Endothelial cell (in vitro differentiated cells): ENCODE measurements around the gene PPP1R3E. TPM values are rescaled to one million over a fixed set of nuclear protein-coding genes. Genes with fewer than 3 reads are reported as not detected.
"Not testable (repeated sequence)": the region's sequence is repeated elsewhere in the genome, so short reads cannot be mapped to it uniquely, and the experiment has no call there.

Source experiments
- DNase-seq: peaks from one replicate; pipeline ENCODE4 v3.0.0; 2021; ENCODE audit warnings: low spot score
- H3K27ac Mint-ChIP-seq: one replicate; pipeline ENCODE4 v1.8.0; 2021; ENCODE audit warnings: mixed read lengths, inconsistent platforms; ENCODE audit not compliant: unreplicated experiment
- H3K27me3 Mint-ChIP-seq: one replicate; pipeline ENCODE4 v1.8.0; 2021; ENCODE audit warnings: mild to moderate bottlenecking, moderate library complexity, mixed read lengths, inconsistent platforms; ENCODE audit not compliant: unreplicated experiment
- H3K36me3 Mint-ChIP-seq: one replicate; pipeline ENCODE4 v1.8.0; 2021; ENCODE audit warnings: mild to moderate bottlenecking, low read depth, mixed read lengths, inconsistent platforms; ENCODE audit not compliant: unreplicated experiment
- H3K4me1 Mint-ChIP-seq: one replicate; pipeline ENCODE4 v1.8.0; 2021; ENCODE audit warnings: mild to moderate bottlenecking, mixed read lengths, inconsistent platforms; ENCODE audit not compliant: unreplicated experiment
- H3K4me3 Mint-ChIP-seq: one replicate; pipeline ENCODE4 v1.8.0; 2021; ENCODE audit warnings: mild to moderate bottlenecking, mixed read lengths, inconsistent platforms; ENCODE audit not compliant: unreplicated experiment
- H3K9me3 Mint-ChIP-seq: one replicate; pipeline ENCODE4 v1.8.0; 2021; ENCODE audit warnings: mixed read lengths, inconsistent platforms; ENCODE audit not compliant: unreplicated experiment
- total RNA-seq: library from RNA; stranded (reverse); fragmentation: NEBNext Ultra II Directional; extraction: Animal tissue kit (Norgen Biotek cat#: 25700); gene quantifications from one replicate; pipeline ENCODE4 v1.2.1, GENCODE V29; 2021; ENCODE audit not compliant: unreplicated experiment
- TF ChIP-seq, protein P1 (sequence below): fragments of 200-600 bp; sonication (generic); IDR thresholded peaks from one replicate; pipeline ENCODE4 v1.5.0; 2021; ENCODE audit warnings: antibody characterized with exemption; ENCODE audit not compliant: unreplicated experiment

The PPP1R3E gene
- total RNA-seq, 1 donor from 2014 or later, result 8.4 TPM

DNA sequence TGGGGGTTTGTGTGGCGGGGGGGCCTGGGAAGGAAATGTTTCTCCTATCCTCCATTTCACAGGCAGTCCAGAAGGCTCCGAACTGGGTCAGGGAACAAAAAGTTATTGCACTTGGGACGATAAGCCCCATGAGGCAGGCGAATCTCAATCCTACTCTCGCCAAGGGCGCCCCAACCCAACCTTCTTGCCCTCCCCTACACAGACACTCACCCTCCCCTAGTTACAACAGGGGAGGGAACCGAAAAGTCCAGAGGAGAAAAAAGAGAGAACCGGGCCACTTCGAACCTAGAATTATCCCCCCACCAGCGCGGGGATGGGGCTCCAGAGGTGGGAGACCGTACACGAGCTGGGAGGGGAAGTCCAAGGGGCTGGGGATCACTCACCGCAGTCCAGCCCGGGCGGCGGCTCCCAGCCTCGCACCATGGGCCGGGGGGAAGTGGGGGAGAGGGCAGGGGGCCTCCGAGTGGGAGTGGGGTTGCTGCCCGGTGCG, 17.1 kb downstream of the PPP1R3E start:
- Mint-ChIP-seq H3K36me3 (no peaks in the 10 kb centered on the region), H3K4me3 (peak overlapping the region; percentile 96), H3K27me3 (no peaks in the 10 kb centered on the region), H3K27ac (peak overlapping the region; percentile 30), H3K9me3 (no peaks in the 10 kb centered on the region), H3K4me1 (peaks cover 13% of the 10 kb centered on the region)
- DNase-seq, result no peak
- TF ChIP-seq, protein P1, sequence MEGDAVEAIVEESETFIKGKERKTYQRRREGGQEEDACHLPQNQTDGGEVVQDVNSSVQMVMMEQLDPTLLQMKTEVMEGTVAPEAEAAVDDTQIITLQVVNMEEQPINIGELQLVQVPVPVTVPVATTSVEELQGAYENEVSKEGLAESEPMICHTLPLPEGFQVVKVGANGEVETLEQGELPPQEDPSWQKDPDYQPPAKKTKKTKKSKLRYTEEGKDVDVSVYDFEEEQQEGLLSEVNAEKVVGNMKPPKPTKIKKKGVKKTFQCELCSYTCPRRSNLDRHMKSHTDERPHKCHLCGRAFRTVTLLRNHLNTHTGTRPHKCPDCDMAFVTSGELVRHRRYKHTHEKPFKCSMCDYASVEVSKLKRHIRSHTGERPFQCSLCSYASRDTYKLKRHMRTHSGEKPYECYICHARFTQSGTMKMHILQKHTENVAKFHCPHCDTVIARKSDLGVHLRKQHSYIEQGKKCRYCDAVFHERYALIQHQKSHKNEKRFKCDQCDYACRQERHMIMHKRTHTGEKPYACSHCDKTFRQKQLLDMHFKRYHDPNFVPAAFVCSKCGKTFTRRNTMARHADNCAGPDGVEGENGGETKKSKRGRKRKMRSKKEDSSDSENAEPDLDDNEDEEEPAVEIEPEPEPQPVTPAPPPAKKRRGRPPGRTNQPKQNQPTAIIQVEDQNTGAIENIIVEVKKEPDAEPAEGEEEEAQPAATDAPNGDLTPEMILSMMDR, result no peak

- peak overlapping the region; percentile 63 for H3K27ac Mint-ChIP-seq
- H3K9me3 Mint-ChIP-seq, result no peaks in the 10 kb centered on the region
- TF ChIP-seq, protein P1, result no peak
- no peak for DNase-seq
- no peaks in the 10 kb centered on the region for H3K27me3 Mint-ChIP-seq
- H3K4me3 Mint-ChIP-seq, result peak overlapping the region; percentile 96
- peaks cover 17% of the 10 kb centered on the region for H3K4me1 Mint-ChIP-seq
- H3K36me3 Mint-ChIP-seq, result no peaks in the 10 kb centered on the region
Measured at GRCh38 chr14:23284654-23285529, 17.8 kb downstream of the PPP1R3E start.

DNA sequence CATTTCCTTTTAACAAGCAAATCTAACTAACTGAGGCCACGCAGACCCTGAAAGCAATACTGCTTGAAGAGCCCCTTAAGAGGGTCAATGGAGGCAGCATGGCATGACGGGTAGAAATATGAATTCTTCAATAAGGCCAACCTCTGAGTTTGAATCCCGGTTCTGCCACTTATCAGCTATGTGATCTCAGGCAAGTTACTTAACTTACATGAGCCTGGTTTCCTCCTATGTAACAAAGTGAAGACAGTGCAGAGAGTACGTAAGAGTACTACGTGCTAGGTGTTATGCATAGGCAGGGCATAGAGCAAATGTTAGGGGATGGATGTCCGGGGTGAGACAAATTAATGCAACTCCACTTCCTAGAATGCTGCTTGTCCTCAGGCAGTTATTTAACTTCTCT, 21.4 kb downstream of the PPP1R3E start:
- TF ChIP-seq, protein P1, result no peak
- H3K4me1 Mint-ChIP-seq, result peaks cover 17% of the 10 kb centered on the region
- DNase-seq, result no peak
- H3K27me3 Mint-ChIP-seq, result no peaks in the 10 kb centered on the region
- H3K36me3 Mint-ChIP-seq, result peaks cover 4% of the 10 kb centered on the region
- H3K4me3 Mint-ChIP-seq, result no peak overlapping the region
- H3K9me3 Mint-ChIP-seq, result no peaks in the 10 kb centered on the region
- no peak overlapping the region for H3K27ac Mint-ChIP-seq

GRCh38 chr14:23277928-23278327, 24.7 kb downstream of the PPP1R3E start:
- H3K9me3 Mint-ChIP-seq, H3K27ac Mint-ChIP-seq, H3K4me1 Mint-ChIP-seq, H3K4me3 Mint-ChIP-seq, H3K27me3 Mint-ChIP-seq, DNase-seq: not testable (repeated sequence)
- peaks cover 19% of the 10 kb centered on the region for H3K36me3 Mint-ChIP-seq

DNA sequence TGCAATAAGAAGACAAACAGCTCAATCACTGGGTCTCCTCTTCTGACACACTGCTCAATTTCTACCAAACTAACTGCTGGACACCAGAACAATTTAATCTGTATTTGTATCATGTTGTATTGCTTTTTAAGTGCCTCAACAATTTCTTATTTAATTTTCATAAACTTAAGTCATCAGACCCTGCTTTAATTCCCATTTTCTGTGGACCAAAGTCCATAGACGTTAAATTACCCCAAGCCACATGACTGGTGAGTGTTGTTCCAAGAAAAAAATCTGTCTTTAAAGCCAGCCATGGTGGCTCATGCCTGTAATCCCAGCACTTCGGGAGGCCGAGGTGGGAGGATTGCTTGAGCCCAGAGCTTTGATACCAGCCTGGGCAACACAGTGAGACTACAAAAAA, 25.5 kb downstream of the PPP1R3E start:
- no peaks in the 10 kb centered on the region for H3K9me3 Mint-ChIP-seq
- TF ChIP-seq, protein P1, result no peak
- no peak overlapping the region for H3K4me3 Mint-ChIP-seq
- peaks cover 8% of the 10 kb centered on the region for H3K4me1 Mint-ChIP-seq
- peaks cover 6% of the 10 kb centered on the region for H3K27me3 Mint-ChIP-seq
- peaks cover 19% of the 10 kb centered on the region for H3K36me3 Mint-ChIP-seq
- no peak for DNase-seq
- H3K27ac Mint-ChIP-seq, result no peak overlapping the region
